Measurements from ENCODE around the gene PI16.

DNA sequence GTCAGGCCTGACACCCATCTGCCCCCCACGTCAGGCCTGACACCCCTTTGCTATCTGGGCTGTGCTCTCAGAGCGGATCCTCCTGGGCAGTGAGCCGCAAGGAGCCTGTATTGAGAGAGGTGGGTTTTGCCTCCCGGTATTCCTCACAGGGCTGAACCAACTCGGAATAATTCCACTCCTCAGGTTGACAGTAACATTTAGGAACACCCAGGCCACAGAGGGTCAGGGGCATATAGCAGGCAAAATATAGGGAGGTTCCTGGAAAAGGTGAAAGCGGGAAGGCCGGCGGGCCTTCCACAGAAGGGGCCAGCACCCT is 44.1 kb downstream of the PI16 start:
- TF ChIP-seq, protein P1, sequence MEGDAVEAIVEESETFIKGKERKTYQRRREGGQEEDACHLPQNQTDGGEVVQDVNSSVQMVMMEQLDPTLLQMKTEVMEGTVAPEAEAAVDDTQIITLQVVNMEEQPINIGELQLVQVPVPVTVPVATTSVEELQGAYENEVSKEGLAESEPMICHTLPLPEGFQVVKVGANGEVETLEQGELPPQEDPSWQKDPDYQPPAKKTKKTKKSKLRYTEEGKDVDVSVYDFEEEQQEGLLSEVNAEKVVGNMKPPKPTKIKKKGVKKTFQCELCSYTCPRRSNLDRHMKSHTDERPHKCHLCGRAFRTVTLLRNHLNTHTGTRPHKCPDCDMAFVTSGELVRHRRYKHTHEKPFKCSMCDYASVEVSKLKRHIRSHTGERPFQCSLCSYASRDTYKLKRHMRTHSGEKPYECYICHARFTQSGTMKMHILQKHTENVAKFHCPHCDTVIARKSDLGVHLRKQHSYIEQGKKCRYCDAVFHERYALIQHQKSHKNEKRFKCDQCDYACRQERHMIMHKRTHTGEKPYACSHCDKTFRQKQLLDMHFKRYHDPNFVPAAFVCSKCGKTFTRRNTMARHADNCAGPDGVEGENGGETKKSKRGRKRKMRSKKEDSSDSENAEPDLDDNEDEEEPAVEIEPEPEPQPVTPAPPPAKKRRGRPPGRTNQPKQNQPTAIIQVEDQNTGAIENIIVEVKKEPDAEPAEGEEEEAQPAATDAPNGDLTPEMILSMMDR (IDR thresholded peaks at IDR 0.05): no peak
- TF ChIP-seq, protein P2, sequence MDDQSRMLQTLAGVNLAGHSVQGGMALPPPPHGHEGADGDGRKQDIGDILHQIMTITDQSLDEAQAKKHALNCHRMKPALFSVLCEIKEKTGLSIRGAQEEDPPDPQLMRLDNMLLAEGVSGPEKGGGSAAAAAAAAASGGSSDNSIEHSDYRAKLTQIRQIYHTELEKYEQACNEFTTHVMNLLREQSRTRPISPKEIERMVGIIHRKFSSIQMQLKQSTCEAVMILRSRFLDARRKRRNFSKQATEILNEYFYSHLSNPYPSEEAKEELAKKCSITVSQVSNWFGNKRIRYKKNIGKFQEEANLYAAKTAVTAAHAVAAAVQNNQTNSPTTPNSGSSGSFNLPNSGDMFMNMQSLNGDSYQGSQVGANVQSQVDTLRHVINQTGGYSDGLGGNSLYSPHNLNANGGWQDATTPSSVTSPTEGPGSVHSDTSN (IDR thresholded peaks at IDR 0.05): no peak
- TF ChIP-seq, protein P3, sequence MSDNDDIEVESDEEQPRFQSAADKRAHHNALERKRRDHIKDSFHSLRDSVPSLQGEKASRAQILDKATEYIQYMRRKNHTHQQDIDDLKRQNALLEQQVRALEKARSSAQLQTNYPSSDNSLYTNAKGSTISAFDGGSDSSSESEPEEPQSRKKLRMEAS (IDR thresholded peaks at IDR 0.05; ENCODE audit: low read depth): no peak
- no peak for TF ChIP-seq EP300 (IDR thresholded peaks at IDR 0.05; ENCODE audit: borderline replicate concordance in 1 of 2, low read depth in 1 of 2, low read length in 1 of 2)
- no peak for TF ChIP-seq CHD2 (IDR thresholded peaks at IDR 0.05; ENCODE audit: low read length, partially characterized antibody)
- no peak for TF ChIP-seq FOXM1 (IDR thresholded peaks at IDR 0.05; ENCODE audit: low read depth)
- no peak for TF ChIP-seq RAD21 (IDR thresholded peaks at IDR 0.05; ENCODE audit: low read length)
- TF ChIP-seq EZH2phosphoT487 (IDR thresholded peaks at IDR 0.05; ENCODE audit: borderline replicate concordance, low read depth): no peak
- TF ChIP-seq, protein P4, sequence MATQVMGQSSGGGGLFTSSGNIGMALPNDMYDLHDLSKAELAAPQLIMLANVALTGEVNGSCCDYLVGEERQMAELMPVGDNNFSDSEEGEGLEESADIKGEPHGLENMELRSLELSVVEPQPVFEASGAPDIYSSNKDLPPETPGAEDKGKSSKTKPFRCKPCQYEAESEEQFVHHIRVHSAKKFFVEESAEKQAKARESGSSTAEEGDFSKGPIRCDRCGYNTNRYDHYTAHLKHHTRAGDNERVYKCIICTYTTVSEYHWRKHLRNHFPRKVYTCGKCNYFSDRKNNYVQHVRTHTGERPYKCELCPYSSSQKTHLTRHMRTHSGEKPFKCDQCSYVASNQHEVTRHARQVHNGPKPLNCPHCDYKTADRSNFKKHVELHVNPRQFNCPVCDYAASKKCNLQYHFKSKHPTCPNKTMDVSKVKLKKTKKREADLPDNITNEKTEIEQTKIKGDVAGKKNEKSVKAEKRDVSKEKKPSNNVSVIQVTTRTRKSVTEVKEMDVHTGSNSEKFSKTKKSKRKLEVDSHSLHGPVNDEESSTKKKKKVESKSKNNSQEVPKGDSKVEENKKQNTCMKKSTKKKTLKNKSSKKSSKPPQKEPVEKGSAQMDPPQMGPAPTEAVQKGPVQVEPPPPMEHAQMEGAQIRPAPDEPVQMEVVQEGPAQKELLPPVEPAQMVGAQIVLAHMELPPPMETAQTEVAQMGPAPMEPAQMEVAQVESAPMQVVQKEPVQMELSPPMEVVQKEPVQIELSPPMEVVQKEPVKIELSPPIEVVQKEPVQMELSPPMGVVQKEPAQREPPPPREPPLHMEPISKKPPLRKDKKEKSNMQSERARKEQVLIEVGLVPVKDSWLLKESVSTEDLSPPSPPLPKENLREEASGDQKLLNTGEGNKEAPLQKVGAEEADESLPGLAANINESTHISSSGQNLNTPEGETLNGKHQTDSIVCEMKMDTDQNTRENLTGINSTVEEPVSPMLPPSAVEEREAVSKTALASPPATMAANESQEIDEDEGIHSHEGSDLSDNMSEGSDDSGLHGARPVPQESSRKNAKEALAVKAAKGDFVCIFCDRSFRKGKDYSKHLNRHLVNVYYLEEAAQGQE (IDR thresholded peaks at IDR 0.05; ENCODE audit: low read depth, low read length): no peak
- no peak for TF ChIP-seq TAF1 (IDR thresholded peaks at IDR 0.05; ENCODE audit: borderline replicate concordance, low read depth, low read length)
